GM21825 (cell line): ENCODE measurements around the gene UGGT2.
A peak's percentile ranks its signal among the peaks of the same experiment; 100 is the strongest.
"Not testable (repeated sequence)": the region's sequence is repeated elsewhere in the genome, so short reads cannot be mapped to it uniquely, and the experiment has no call there.

Experiments used
- ATAC-seq: cut with Tn5 transposase; IDR thresholded peaks from one replicate; pipeline ENCODE4 v1.9.1; 2021; ENCODE audit warnings: mild to moderate bottlenecking, moderate library complexity; ENCODE audit not compliant: unreplicated experiment

Gene UGGT2

DNA sequence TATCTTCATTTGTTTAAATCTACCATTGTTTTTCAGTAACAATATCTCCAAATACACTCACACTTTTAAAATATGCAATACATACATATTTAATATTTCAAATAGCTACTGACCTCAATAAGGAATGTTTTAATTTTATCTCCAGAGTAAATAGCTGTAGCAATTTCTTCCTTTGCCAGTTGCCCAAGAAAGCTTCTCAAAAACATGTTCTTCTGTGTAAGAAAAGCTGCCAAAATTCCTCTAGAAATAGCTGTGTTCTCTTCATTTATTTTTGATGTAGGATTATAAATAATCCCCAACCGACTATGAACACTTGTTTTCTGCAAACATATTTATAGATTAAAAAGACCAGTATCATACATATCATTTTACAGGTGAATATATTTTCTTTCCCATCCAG, 150.5 kb downstream of the UGGT2 start:
- no peak for ATAC-seq

DNA sequence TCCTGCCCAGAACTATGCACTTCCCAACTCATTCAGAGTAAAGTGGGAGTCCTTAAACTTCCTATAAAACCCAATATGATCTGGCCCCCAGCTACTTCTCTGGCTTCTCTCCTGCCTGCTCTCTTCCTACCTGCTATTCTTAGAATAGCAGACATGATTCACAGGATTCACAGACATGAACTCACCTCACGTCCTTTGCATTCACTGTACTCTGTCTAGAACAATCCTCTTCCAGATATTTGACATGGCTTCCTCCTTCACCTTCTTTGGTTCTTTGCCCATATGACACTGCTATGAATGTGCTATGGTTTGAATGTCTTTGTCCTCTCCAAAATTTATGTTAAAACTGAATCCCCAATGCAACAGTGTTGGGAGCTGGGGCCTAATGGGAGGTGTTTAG, 154.9 kb downstream of the UGGT2 start:
- no peak for ATAC-seq

DNA sequence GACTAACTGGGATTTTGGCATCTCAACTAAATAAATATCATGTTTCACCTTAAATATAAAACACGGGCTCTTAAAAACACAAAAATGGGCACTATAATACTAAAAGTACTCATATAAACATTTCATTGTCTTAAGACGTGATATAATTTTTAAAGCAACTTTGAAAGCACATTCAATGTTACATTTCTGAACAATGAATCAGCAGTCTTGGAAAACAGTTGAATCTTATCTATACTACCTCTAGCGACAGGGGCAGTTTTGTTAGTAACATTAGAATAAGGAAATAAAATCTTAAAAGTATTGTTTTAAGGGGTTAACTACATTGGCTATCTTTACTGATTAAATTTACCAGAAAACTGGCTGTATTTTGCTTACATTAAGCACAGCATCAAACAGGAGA, 156.9 kb downstream of the UGGT2 start:
- no peak for ATAC-seq

DNA sequence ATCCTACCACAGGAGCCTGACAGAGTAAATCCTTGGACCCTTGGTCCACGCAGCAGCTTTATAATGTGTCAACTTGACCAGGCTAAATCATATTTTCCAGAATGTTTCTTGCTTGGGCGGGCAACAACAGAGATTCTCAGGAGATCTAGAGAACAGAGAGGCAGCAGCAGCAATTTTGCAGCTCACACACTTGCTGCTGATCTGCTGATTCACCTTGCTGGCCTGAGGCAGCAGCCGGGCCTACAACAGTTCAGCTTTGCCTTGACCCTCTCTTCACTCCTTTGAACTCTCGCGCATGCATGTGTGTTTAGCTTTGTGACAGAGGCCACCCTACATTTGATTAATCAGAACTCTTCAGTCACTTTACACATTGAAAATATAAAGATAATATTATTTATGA, 159.3 kb downstream of the UGGT2 start:
- ATAC-seq, result no peak

DNA sequence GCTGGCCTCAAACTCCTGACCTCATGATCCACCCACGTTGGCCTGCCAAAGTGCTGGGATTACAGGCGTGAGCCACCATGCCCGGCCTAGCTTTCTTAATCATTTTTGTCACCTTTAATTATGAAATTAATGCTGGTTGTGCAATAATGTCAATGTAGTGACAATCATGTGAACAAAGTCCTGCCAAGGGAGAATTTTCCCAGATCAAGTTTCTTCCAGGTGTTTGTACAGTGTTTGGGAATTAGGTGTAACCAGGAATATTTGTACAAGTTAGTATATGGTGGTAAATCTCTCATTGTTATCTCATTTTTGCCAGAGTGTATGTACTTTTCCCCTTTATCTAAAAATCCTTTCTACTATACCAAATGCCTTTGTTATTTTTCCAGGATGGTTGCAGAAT, 171.1 kb downstream of the UGGT2 start:
- ATAC-seq, result no peak

DNA sequence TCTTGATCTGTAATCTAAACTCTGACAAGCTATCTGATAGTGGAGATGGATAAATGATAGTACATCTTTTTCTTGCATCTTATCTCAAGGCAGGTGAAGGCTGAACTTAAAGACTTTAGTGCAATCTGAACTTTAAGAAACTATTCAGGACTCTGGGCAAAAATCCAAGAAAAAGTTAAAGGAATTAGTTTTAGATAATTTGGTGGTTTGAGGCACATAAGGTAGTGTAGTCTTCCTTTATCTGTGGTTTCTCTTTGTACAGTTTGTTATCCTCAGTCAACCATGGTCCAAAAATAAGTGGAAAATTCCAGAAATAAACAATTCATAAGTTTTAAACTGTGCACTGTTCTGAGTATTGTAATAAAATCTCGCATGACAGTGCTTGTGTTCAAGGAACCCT, 172.9 kb downstream of the UGGT2 start:
- ATAC-seq, result no peak

DNA sequence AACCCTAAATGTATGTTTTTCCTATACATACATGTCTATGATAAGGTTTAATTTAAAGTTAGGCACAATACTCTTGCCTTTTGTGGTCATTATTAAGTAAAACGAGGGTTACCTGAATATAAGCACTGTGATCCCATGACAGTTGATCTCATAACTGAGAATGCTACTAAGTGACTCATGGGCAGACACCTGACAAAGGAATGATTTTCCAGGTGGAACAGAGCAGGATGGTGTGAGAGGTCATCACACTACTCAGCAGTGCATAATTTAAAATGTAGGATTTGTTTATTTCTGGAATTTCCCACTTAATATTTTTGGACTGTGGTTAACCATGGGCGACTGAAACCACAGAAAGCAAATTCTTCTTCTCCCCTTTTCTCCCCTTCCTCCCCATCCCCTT, 178.9 kb downstream of the UGGT2 start:
- ATAC-seq, result no peak

DNA sequence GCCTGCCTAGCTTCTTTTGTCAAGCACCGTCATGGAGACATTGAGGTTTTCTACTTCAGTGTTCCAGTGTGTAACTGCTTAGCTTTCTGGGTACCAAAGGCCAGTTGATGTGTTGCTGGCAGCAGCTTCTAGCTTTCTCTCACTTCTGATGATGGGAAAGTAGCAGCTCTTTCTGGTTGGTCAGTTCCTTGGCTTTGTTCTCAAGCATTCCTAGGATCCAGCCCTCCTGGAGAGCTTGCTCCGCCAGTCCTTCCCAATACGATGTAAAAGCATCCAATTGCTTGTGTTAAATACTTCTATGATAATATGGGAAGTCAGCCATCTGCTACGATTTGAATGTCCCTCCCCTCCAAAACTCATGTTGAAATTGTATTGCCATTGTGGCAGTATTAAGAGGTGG, 182.8 kb downstream of the UGGT2 start:
- no peak for ATAC-seq

DNA sequence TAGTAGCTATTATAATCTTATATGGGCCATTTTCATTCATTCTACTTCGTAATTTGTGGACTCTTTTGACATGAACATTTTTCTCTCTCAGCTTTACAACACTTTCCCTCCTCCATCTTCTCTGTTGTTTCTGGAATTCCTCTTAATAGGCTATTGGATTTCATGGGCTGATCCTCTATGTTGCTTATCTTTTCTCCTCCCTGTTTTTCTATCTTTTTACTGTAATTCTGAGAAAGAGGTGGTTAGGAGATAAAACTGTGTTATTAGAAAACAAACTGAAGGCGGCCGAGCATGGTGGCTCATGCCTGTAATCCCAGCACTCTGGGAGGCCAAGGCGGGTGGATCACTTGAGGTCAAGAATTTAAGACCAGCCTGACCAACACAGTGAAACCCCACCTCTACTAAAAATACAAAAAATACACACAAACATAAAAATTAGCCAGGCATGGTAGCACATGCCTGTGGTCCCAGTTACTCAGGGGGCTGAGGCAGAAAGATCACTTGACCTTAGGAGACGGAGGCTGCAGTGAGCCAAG, 188.1 kb downstream of the UGGT2 start:
- no peak for ATAC-seq

DNA sequence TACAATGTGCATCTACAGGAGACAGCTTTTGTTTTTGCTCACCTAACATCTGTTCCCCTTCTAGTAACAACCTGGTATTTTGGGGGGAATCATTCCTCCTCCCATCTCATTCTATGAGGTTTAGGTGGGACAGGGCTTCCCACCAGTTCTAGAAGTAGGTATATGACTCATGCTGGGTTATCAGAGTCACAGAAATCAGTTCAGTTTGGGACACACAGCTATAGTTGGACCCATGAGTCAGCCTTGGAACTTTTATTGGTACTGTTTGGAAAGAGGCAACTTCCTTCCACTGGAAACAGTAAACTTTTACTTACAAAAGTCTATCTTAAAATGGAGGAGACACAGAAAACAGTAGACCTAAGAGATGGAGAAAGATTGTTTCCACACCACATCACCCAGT, 190.8 kb downstream of the UGGT2 start:
- no peak for ATAC-seq

DNA sequence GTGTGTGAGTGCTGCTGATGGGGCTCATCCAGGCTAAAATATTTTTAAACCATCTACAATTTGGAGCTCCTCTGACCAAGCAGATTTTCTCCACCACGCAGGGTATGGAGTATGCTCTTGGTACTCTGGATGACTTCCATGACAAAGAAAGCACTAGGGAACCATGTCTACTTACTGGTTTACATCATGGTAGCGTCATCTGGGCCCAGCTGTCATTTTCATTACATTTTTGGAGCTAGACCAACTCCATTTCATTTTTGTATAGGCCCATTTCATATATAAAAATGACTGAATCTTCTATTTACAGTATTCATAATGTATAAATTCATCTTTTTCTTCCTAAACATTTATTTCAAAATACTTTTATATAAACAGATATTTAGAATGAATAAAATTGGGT, 191.9 kb downstream of the UGGT2 start:
- ATAC-seq, result no peak

DNA sequence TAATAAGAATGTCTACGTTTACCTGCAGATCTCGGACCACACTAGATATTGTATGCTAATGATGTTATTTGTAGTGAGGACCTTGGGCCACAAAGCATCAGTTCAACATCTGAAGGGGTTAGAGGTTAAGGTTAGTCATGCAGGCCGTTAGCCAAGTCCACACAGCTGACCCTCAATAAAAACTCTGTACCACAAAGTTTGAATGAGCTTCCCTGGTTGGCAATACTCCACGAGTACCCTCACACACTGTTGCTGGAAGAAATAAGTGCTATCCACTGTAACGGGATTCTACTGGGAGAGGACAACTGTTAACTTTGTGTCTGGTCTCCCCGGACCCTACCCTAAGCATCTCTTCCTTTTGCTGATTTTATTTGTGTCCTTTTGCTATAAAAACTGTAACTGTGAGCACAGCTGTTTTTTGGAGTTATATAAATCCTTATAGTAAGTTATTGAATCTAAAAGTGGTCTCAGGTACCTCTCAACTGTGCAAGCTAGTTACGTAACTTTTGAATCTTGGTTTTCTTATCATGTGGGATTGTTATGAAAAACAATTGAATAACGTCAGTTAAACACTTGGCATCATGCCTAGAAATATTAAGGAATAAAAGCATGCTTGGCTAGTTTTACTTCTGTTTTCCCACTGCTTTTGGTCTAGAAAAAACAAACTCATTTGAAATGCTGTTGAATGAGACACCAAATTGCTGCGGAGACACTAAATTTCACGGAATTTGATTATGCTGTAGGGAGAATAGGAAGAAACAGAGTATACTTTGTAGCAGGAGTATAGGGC, 194.7 kb downstream of the UGGT2 start:
- ATAC-seq, result no peak

DNA sequence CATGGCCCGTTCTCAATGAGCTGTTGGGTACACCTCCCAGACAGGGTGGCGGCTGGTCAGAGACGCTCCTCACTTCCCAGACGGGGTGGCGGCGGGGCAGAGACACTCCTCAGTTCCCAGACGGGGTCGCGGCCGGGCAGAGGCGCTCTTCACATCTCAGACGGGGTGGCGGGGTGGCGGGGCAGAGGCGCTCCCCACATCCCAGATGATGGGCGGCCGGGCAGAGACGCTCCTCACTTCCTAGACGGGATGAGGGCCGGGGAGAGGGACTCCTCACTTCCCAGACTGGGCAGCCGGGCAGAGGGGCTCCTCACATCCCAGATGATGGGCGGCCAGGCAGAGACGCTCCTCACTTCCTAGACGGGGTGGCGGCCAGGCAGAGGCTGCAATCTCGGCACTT, 207.5 kb downstream of the UGGT2 start:
- not testable (repeated sequence) for ATAC-seq

DNA sequence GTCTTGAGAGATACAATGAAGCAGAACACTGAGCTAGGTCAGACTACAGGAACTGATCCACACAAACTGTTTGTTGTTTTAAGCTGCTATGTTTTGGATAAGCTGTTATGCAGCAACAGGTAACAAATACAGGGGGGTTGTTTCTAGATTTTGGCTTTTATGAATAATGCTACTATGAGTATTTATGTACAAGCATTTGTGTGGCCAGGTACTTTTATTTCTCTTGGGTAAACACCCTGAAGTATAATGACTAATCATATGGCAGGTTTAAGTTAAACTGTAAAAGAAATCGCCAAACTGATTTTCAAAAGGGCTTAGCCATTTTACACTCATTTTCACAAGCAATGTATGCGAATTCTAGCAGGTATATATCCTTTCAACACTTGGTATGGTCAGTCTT, 210.3 kb downstream of the UGGT2 start:
- ATAC-seq, result no peak

DNA sequence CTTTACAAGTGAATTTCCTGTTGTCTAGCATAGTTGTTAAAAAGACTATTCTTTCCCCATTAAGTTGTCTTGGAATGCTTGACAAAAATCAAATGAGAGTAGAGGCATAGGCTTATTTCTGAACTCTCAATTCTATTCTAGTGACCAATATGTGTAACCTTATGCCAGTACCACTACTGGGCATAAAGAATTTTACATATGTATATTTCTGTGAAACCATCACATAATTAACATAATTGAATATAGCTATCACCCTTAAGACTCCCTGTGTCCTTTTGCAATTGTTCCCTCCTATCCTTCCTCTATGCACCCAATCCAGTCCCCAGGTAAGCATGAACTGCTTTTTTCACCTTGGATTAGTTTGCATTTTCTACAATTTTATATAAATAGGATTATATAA, 211.3 kb downstream of the UGGT2 start:
- ATAC-seq, result no peak

DNA sequence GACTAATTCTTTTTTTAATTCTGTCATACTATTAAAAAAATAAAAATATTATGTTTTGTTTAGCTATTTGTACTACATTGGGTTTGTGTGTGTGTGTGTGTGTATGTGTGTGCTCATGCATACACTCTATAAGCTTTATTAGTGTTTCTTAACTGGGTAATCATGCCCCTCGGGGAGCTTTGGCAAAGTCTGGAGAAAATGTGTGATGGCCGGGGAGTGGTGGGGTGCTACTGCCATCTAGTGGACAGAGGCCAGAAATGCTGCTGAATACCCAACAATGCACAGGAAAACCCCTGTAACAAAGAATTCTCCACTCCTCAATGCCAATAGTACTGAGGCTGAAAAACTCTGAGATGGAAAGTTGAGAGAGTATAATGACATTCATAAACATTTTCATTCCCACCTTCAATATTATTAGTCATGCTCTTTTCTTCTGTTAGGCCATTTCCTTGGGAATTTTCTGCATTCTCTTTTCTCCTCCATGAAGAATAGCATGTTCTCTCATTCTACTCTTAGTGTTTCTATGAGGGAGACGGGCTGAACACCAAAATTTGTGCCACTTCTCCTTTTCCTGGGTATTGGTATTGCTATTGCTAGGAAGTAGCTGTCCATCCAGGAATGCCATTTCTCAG, 219.0 kb downstream of the UGGT2 start:
- peak; percentile 83 for ATAC-seq

DNA sequence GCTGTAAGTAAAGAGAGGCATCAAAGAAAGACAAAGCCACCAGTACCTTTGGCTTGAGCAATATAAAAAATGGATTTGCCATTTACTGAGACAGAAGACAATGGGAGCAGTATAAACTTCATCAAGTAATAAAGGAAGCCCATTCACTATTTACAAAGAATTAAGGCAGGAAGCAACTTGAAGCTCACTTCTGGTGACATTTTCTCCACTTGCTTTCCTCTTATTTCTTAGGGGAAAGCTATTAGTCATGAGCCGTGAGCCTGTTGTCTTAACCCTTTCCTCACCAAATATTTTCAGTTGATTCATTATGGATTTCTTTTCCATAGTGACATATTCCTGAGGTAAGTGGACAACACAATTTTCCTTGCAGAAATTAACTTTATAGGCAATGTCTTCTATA, 219.5 kb downstream of the UGGT2 start:
- ATAC-seq, result no peak

DNA sequence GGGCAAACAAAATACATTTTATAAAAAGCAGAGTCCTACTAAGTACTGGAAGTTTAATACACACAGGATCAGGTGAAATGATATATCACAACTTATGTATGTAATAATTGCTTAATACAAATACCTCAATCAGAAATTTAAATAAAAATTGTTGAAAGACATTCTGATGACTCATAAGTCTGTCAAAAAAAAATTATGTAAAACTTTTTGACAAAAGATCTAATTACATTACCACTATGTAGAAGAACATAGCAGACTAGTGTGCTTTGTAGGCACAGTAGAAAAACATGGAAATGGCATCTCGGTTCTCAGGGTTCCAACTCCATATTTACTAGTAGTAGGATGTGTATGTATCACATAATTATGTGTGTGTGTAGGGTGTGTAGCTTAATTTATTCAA, 220.1 kb downstream of the UGGT2 start:
- ATAC-seq, result no peak

DNA sequence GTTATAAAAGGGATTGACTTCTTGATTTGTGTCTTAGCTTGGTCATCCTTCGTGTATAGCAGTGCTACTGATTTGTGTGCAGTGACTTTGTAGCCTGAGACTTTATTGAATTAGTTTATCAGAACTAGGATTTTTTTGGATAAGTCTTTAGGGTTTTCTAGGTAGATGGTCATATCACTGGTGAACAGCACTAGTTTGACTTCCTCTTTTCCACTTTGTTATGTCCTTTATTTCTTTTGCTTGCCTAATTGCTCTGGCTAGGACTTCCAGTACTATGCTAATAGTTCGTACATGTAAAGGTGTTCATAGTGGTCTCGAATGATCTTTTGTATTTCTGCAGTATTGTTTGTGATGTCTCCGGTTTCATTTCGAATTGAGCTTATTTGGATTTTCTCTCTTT, 230.9 kb downstream of the UGGT2 start:
- ATAC-seq, result no peak

DNA sequence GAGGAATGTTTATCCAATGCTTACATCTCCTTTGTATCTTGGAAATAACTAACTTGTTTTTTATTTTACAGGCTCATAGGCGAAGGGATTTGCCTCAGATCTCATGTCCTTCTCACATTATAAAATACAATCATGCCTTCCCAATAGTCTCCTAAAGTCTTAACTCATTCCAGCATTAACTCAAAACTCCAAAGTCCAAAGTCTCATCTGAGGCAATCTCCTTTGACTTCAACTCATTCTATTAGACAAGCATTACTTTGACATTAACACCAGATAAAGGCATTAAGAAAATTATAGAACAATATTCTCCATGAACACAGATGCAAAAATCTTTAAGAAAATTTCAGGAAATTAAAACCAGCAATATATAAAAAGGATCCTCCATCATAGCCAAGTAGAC, 238.7 kb downstream of the UGGT2 start:
- ATAC-seq, result no peak

DNA sequence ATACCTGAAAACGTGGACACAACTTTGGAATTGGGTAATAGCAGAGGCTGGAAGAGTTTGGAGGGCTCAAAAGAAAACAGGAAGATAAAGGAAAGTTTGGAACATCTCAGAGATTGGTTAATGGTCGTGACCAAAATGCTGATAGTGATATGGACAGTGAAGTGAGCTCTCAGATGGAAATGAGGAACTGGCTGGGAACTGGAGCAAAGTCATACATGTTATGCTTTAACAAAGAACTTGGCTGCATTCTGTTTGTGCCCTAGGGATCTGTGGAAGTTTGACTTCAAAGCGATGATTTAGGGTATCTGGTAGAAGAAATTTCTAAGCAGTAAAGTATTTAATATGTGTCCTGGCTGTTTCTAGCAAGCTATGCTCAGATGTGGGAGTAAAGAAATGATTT, 240.1 kb downstream of the UGGT2 start:
- ATAC-seq, result no peak

DNA sequence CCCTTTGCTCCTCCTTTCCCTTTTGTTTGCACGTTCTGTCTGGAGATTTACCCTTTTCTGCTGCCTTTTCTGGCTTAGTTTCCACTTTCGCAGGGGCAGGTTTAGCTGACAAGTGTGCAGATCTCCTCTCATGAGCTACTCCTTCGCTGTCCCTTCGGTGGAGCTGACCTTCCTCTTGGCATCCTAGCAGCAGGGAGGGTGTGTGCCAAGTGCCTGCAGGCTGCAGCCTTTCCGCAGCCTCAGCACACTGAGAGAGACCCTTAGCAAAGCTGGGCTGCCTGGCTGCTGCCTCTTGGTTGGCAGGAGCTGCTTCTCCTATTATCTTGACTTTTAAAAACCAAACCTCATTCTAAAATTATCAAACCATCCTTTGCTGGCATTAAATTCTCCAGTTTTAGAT, 243.8 kb downstream of the UGGT2 start:
- ATAC-seq, result no peak

DNA sequence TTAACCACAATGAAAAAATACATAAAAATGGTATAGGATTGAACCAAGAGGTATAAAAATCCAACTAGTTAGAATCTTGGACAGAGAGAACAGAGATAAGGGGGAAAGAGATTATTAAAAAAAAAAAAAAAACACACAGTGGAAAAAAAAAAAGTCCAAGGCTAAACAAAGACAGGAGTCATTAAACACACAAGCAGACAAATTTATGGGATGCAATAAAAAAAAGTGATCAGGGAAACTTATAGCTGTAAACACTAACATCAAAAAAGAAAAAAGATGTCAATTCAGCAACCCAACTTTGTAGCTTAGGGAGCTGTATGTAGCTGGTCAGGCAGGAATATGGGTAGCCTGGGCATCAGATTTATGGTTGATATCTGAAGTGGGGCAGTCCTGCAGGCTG, 247.3 kb downstream of the UGGT2 start:
- ATAC-seq, result no peak
